H9 (cell line): Measurements from ENCODE around the gene APCDD1L. TPM values are rescaled to one million over a fixed set of nuclear protein-coding genes. Genes with fewer than 3 reads are reported as not detected.
A peak's percentile ranks its signal among the peaks of the same experiment; 100 is the strongest.

ENCODE experiments used
- DNase-seq: peaks from one replicate; pipeline ENCODE4 v3.0.0-alpha.2; 2017
- H2AFZ ChIP-seq: one replicate; pipeline ENCODE4 v1.6.1; 2013; ENCODE audit warnings: mild to moderate bottlenecking, low read length, control low read depth, moderate library complexity
- H2AK5ac ChIP-seq: 2 replicates; pipeline ENCODE4 v1.6.1; 2013; ENCODE audit warnings: low read length, control low read depth, mixed read lengths; ENCODE audit not compliant: insufficient read length
- H2BK120ac ChIP-seq: one replicate; pipeline ENCODE4 v1.6.1; 2013; ENCODE audit warnings: low read depth, mild to moderate bottlenecking, low read length, control low read depth, inconsistent platforms; ENCODE audit not compliant: poor library complexity, severe bottlenecking
- H2BK12ac ChIP-seq: 2 replicates; pipeline ENCODE4 v1.6.1; 2013; ENCODE audit warnings: low read length, control low read depth, mixed read lengths, low read depth; ENCODE audit not compliant: insufficient read length
- H2BK15ac ChIP-seq: 2 replicates; pipeline ENCODE4 v1.6.1; 2013; ENCODE audit warnings: low read depth, low read length, control low read depth
- H2BK20ac ChIP-seq: one replicate; pipeline ENCODE4 v1.6.1; 2013; ENCODE audit warnings: low read depth, mild to moderate bottlenecking, low read length, control low read depth, inconsistent platforms; ENCODE audit not compliant: poor library complexity, severe bottlenecking
- H2BK5ac ChIP-seq: 2 replicates; pipeline ENCODE4 v1.6.1; 2013; ENCODE audit warnings: low read length, control low read depth, mixed read lengths; ENCODE audit not compliant: insufficient read length
- H3K14ac ChIP-seq: 2 replicates; pipeline ENCODE4 v1.6.1; 2013; ENCODE audit warnings: low read length, control low read depth; ENCODE audit not compliant: insufficient read depth
- H3K18ac ChIP-seq: 2 replicates; pipeline ENCODE4 v1.6.1; 2013; ENCODE audit warnings: low read depth, mild to moderate bottlenecking, mixed read lengths, low read length, control low read depth; ENCODE audit not compliant: insufficient read length
- H3K23ac ChIP-seq: 2 replicates; pipeline ENCODE4 v1.6.1; 2013; ENCODE audit warnings: low read length, control low read depth, mixed read lengths, low read depth; ENCODE audit not compliant: insufficient read length
- H3K23me2 ChIP-seq: 2 replicates; pipeline ENCODE4 v1.6.1; 2013; ENCODE audit warnings: low read depth, mild to moderate bottlenecking, mixed read lengths, low read length, control low read depth; ENCODE audit not compliant: insufficient read length, poor library complexity, severe bottlenecking
- H3K27ac ChIP-seq: 2 replicates; pipeline ENCODE4 v1.5.1; 2013; ENCODE audit warnings: low read length, control low read depth, mixed read lengths, low read depth; ENCODE audit not compliant: insufficient read length
- H3K27me3 ChIP-seq: 2 replicates; pipeline ENCODE4 v1.6.1; 2013; ENCODE audit warnings: low read length, control low read depth, inconsistent platforms; ENCODE audit not compliant: insufficient read depth
- H3K4ac ChIP-seq: 2 replicates; pipeline ENCODE4 v1.6.1; 2013; ENCODE audit warnings: low read depth, mild to moderate bottlenecking, control low read depth, inconsistent platforms, low read length, moderate library complexity
- H3K4me1 ChIP-seq: 2 replicates; pipeline ENCODE4 v1.6.1; 2013; ENCODE audit warnings: low read length, control low read depth, inconsistent platforms; ENCODE audit not compliant: insufficient read depth
- H3K4me2 ChIP-seq: 2 replicates; pipeline ENCODE4 v1.6.1; 2013; ENCODE audit warnings: low read length, control low read depth, mixed read lengths; ENCODE audit not compliant: insufficient read length, insufficient read depth
- H3K56ac ChIP-seq: 2 replicates; pipeline ENCODE4 v1.6.1; 2013; ENCODE audit warnings: low read depth, mild to moderate bottlenecking, mixed read lengths, low read length, control low read depth; ENCODE audit not compliant: insufficient read length
- H3K79me1 ChIP-seq: 2 replicates; pipeline ENCODE4 v1.6.1; 2013; ENCODE audit warnings: low read depth, mild to moderate bottlenecking, moderate library complexity, low read length, control low read depth, inconsistent platforms; ENCODE audit not compliant: insufficient read depth, poor library complexity, severe bottlenecking
- H3K79me2 ChIP-seq: 2 replicates; pipeline ENCODE4 v1.6.1; 2013; ENCODE audit warnings: low read length, control low read depth, inconsistent platforms; ENCODE audit not compliant: insufficient read depth
- H3K9ac ChIP-seq: 2 replicates; pipeline ENCODE4 v1.6.1; 2013; ENCODE audit warnings: low read length, control low read depth, mixed read lengths; ENCODE audit not compliant: insufficient read length; ENCODE audit errors: extremely low read depth
- H3K9me3 ChIP-seq: one replicate; pipeline ENCODE4 v1.6.1; 2013; ENCODE audit warnings: low read depth, low read length, inconsistent platforms; ENCODE audit not compliant: control insufficient read depth
- H3T11ph ChIP-seq: one replicate; pipeline ENCODE4 v1.6.1; 2013; ENCODE audit warnings: mild to moderate bottlenecking, low read length, control low read depth, inconsistent platforms
- H4K20me1 ChIP-seq: one replicate; pipeline ENCODE4 v1.6.1; 2013; ENCODE audit not compliant: control insufficient read depth, insufficient read length, insufficient read depth
- H4K5ac ChIP-seq: 2 replicates; pipeline ENCODE4 v1.6.1; 2013; ENCODE audit warnings: low read depth, mild to moderate bottlenecking, mixed read lengths, low read length, control low read depth; ENCODE audit not compliant: insufficient read length
- H4K8ac ChIP-seq: replicated peaks from 2 replicates; pipeline ENCODE4 v1.6.1; 2013; ENCODE audit warnings: low read length, control low read depth, mixed read lengths, low read depth; ENCODE audit not compliant: insufficient read length
- H4K91ac ChIP-seq: 2 replicates; pipeline ENCODE4 v1.6.1; 2013; ENCODE audit warnings: low read depth, mild to moderate bottlenecking, moderate library complexity, mixed read lengths, low read length, control low read depth; ENCODE audit not compliant: insufficient read length
- H3K27ac Mint-ChIP-seq, 3 experiments: 2 replicates in 2 of 3; 3 replicates in 1 of 3; pipeline ENCODE4 v1.8.0; 2020 to 2021; ENCODE audit warnings: mixed read lengths in 3 of 3, mild to moderate bottlenecking in 1 of 3, moderate library complexity in 1 of 3
- H3K27me3 Mint-ChIP-seq: 2 replicates; pipeline ENCODE4 v1.8.0; 2021; ENCODE audit warnings: low read depth, mild to moderate bottlenecking, moderate library complexity, mixed read lengths
- H3K36me3 Mint-ChIP-seq, 3 experiments: 2 replicates in 2 of 3; 3 replicates in 1 of 3; pipeline ENCODE4 v1.8.0; 2020 to 2021; ENCODE audit warnings: low read depth in 3 of 3, mixed read lengths in 3 of 3; ENCODE audit not compliant: insufficient read depth in 1 of 3
- H3K4me1 Mint-ChIP-seq, 2 experiments: 2 replicates each; pipeline ENCODE4 v1.8.0; 2020; ENCODE audit warnings: mixed read lengths in 2 of 2
- H3K4me3 Mint-ChIP-seq, 2 experiments: 2 replicates in 1 of 2; 3 replicates in 1 of 2; pipeline ENCODE4 v1.8.0; 2020 to 2021; ENCODE audit warnings: mild to moderate bottlenecking in 2 of 2, mixed read lengths in 2 of 2, moderate library complexity in 1 of 2
- H3K9me3 Mint-ChIP-seq, 2 experiments: 2 replicates in 1 of 2; 3 replicates in 1 of 2; pipeline ENCODE4 v1.8.0; 2020; ENCODE audit warnings: mild to moderate bottlenecking in 2 of 2, mixed read lengths in 2 of 2, moderate library complexity in 1 of 2
- CTCF ChIP-seq: fragments of 200-600 bp; sonication (generic); conservative IDR thresholded peaks from 3 replicates; pipeline ENCODE4 v1.8.0; 2021; ENCODE audit warnings: antibody characterized with exemption, mild to moderate bottlenecking
- WGBS: extraction: QIAGEN DNeasy Blood & Tissue Kit; methylation state at CpG from one replicate; pipeline ENCODE4 v1.1.7; 2013; ENCODE audit warnings: missing lambda C conversion rate, low lambda C conversion rate, mixed read lengths; ENCODE audit not compliant: insufficient read length; ENCODE audit errors: extremely low coverage; 5-methylcytosine and 5-hydroxymethylcytosine counted together
- total RNA-seq: library from RNA; stranded (reverse); gene quantifications from 2 replicates; pipeline ENCODE4 v1.2.1, GENCODE V29; 2021

Gene APCDD1L
- total RNA-seq, 1 experiment from 2014 or later, result 0.68 TPM

DNA sequence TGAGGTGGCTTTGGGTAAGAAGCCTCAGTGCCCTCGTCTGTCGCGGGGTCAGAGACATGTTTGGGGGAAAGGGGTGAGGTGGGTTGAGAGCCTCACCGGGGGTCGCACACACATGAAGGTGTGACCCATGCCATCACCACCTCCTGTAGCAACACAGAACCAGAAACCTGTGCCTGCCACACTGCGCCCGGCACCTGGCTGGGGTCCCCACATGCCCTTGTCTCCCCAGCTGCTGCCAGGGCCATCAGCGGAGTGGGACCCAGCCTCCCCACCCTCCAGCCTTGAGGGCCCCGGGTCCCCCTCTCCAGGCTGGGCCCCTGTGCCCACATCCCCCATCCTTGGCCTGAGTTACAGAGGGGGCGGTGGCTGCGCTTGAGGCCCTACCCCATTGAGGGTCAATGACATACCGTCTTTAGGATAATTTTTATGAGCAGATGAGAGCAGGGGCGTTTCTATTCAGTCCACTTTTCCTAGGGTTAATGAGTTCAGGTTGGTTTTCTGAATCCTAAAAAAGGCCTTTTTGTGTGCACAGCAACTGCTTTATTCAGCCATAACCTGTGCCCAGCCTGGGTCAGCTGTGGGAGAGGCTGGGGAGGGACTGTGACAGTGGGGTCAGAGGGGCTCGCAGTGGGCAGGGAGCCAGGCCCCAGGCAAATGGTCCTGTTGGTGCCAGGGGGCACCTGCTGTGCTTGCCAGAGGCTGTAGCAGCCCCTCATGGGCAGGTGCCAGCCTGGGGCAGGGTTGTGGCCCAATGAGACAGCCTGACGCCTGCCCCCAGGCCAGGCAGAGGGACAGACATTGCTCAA lies 19.4 kb downstream of the APCDD1L start:
- no peaks in the 10 kb centered on the region for H4K20me1 ChIP-seq
- H3K4me1 ChIP-seq, result no peaks in the 10 kb centered on the region
- Mint-ChIP-seq H3K9me3 (no peaks in the 10 kb centered on the region; a peak in 3 of 5 replicates), H3K27me3 (peaks cover 2% of the 10 kb centered on the region; the same call in 1 of the 2 replicates), H3K4me3 (no peak overlapping the region), H3K36me3 (peaks cover 0 to 1% (median 0%) of the 10 kb centered on the region in 3 experiments; a peak in 1 of 7 replicates), H3K4me1 (peaks cover 0 to 2% of the 10 kb centered on the region in 2 experiments; a peak in 1 of 4 replicates), H3K27ac (no peak overlapping the region)
- H3K27me3 ChIP-seq, result no peaks in the 10 kb centered on the region
- H3K9ac ChIP-seq, result no peak overlapping the region
- no peak overlapping the region for H2BK12ac ChIP-seq
- no peak overlapping the region for H3K14ac ChIP-seq
- no peaks in the 10 kb centered on the region for H3K9me3 ChIP-seq
- no peak overlapping the region for H4K8ac ChIP-seq
- H2AK5ac ChIP-seq, result no peak overlapping the region
- no peak overlapping the region for H4K5ac ChIP-seq
- no peak overlapping the region for H2BK5ac ChIP-seq
- H3K18ac ChIP-seq, result no peak overlapping the region
- no peaks in the 10 kb centered on the region for H3K23me2 ChIP-seq
- no peak for TF ChIP-seq CTCF
- no peak overlapping the region for H3K56ac ChIP-seq
- no peaks in the 10 kb centered on the region for H3K79me2 ChIP-seq
- no peak overlapping the region for H2BK20ac ChIP-seq
- no peak overlapping the region for H4K91ac ChIP-seq
- H2BK120ac ChIP-seq, result no peak overlapping the region
- no peak overlapping the region for H3K27ac ChIP-seq
- WGBS, result no CpG with 5 or more reads among the region's 15 CpGs
- peak; percentile 0 for DNase-seq
- H3K4ac ChIP-seq, result no peak overlapping the region
- H2BK15ac ChIP-seq, result 0 out of 2 replicates have a peak overlapping the region, but pooled peaks have one; percentile 76
- no peak overlapping the region for H2AFZ ChIP-seq
- no peak overlapping the region for H3T11ph ChIP-seq
- H3K4me2 ChIP-seq, result no peak overlapping the region
- H3K23ac ChIP-seq, result no peak overlapping the region
- H3K79me1 ChIP-seq, result no peaks in the 10 kb centered on the region
